Loucy (cell line): Measurements from ENCODE around the gene REPS2.

Source experiments
- EZH2phosphoT487 ChIP-seq: fragments of 200-600 bp; IDR thresholded peaks from 2 replicates; pipeline ENCODE4 v1.6.1; 2018; ENCODE audit warnings: antibody characterized with exemption, mild to moderate bottlenecking, moderate library complexity, borderline replicate concordance
- TF ChIP-seq, protein P1 (sequence below): fragments of 200-600 bp; sonication (generic); conservative IDR thresholded peaks from 2 replicates; pipeline ENCODE4 v1.5.1; 2014; ENCODE audit warnings: mild to moderate bottlenecking, antibody characterized with exemption, low read length

GRCh38 chrX:17024886-17025285 lies 78.4 kb downstream of the REPS2 start:
- TF ChIP-seq, protein P1, sequence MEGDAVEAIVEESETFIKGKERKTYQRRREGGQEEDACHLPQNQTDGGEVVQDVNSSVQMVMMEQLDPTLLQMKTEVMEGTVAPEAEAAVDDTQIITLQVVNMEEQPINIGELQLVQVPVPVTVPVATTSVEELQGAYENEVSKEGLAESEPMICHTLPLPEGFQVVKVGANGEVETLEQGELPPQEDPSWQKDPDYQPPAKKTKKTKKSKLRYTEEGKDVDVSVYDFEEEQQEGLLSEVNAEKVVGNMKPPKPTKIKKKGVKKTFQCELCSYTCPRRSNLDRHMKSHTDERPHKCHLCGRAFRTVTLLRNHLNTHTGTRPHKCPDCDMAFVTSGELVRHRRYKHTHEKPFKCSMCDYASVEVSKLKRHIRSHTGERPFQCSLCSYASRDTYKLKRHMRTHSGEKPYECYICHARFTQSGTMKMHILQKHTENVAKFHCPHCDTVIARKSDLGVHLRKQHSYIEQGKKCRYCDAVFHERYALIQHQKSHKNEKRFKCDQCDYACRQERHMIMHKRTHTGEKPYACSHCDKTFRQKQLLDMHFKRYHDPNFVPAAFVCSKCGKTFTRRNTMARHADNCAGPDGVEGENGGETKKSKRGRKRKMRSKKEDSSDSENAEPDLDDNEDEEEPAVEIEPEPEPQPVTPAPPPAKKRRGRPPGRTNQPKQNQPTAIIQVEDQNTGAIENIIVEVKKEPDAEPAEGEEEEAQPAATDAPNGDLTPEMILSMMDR: no peak
- no peak for TF ChIP-seq EZH2phosphoT487
